Right ventricle myocardium inferior (tissue), 1 donor: ENCODE data around the gene PSMB10. TPM values are rescaled to one million over a fixed set of nuclear protein-coding genes. Genes with fewer than 3 reads are reported as not detected.
A peak's percentile ranks its signal among the peaks of the same experiment; 100 is the strongest.

ENCODE experiments used
- ATAC-seq: fragments of 200-7000 bp; cut with Tn5 transposase; one replicate; pipeline ENCODE4 v1.9.1; 2020; ENCODE audit warnings: mild to moderate bottlenecking, moderate library complexity
- DNase-seq: peaks from one replicate; pipeline ENCODE4 v3.0.0; 2021; ENCODE audit errors: missing footprints
- intact Hi-C: fragments of 100-400 bp; cut with DNase I; formaldehyde crosslinking; loops from one replicate; pipeline ENCODE4 v1.11.0; 2022
- total RNA-seq: library from RNA; stranded (reverse); fragmentation: NEBNext Ultra II Directional; extraction: Animal tissue kit (Norgen Biotek cat#: 25700); gene quantifications from one replicate; pipeline ENCODE4 v1.2.1, GENCODE V29; 2021
- donor health status: DM: no; HTN: yes; CAD: no; lungs with severe emphysema.

Gene PSMB10
- total RNA-seq, 1 donor from 2014 or later, result 59.3 TPM

- ATAC-seq (no peak), DNase-seq (no peak)
- intact Hi-C loops, result loop anchor here (5.0 kb wide), 1 partner anchor 260 kb away; no protein-coding TSS in a partner anchor
These were observed 4.2 kb downstream of the PSMB10 start for GRCh38 chr16:67932462-67932840.

GRCh38 chr16:67931712-67932461 is 4.8 kb downstream of the PSMB10 start, which contains the start of gene CTRL:
CTRL (minus strand) TSS chr16:67931862; CDS start chr16:67931852, 10 bp downstream.
- DNase-seq, result no peak
- no peak for ATAC-seq
- intact Hi-C loops, result loop anchor here (5.0 kb wide), 1 partner anchor 260 kb away; no protein-coding TSS in a partner anchor

- ATAC-seq (no peak), DNase-seq (no peak)
- intact Hi-C loops, result loop anchor here (5.0 kb wide), 1 partner anchor 258 kb away; no protein-coding TSS in a partner anchor
These were observed 5.9 kb downstream of the PSMB10 start for GRCh38 chr16:67930678-67931211.

GRCh38 chr16:67930191-67930590 is 6.5 kb downstream of the PSMB10 start:
- ATAC-seq (no peak), DNase-seq (no peak)
- intact Hi-C loops, result loop anchor here (5.0 kb wide), 1 partner anchor 258 kb away; no protein-coding TSS in a partner anchor

GRCh38 chr16:67928561-67929364 is 7.9 kb downstream of the PSMB10 start:
- DNase-seq (peak; percentile 80), ATAC-seq (peak; percentile 75)
- intact Hi-C loops, result loop anchor here (1.0 to 2.0 kb wide), 3 partner anchors 44 to 407 kb away; partner anchors contain the start of gene NRN1L

GRCh38 chr16:67928147-67928546 is 8.5 kb downstream of the PSMB10 start:
- no peak for DNase-seq
- intact Hi-C loops, result loop anchor here (1.0 to 2.0 kb wide), 3 partner anchors 43 to 407 kb away; partner anchors contain the start of gene NRN1L
- ATAC-seq, result no peak

- intact Hi-C loops, result no loop called here
- DNase-seq, result no peak
- no peak for ATAC-seq
These were observed 9.3 kb downstream of the PSMB10 start for GRCh38 chr16:67927131-67927941.

- ATAC-seq (no peak), DNase-seq (peak; percentile 41)
- intact Hi-C loops, result no loop called here
These were observed 10.4 kb downstream of the PSMB10 start for GRCh38 chr16:67926181-67926750.

- intact Hi-C loops, result loop anchor here (5.0 kb wide), 1 partner anchor 97 kb away; no protein-coding TSS in a partner anchor
- DNase-seq (no peak), ATAC-seq (no peak)
These were observed 12.3 kb downstream of the PSMB10 start for GRCh38 chr16:67924140-67924906.

- ATAC-seq, result no peak
- peak; percentile 25 for DNase-seq
- intact Hi-C loops, result loop anchor here (5.0 kb wide), 1 partner anchor 96 kb away; no protein-coding TSS in a partner anchor
These were observed 13.1 kb downstream of the PSMB10 start for GRCh38 chr16:67923414-67924116.

GRCh38 chr16:67922740-67923139 is 13.9 kb downstream of the PSMB10 start:
- no peak for DNase-seq
- no peak for ATAC-seq
- intact Hi-C loops, result loop anchor here (5.0 kb wide), 1 partner anchor 95 kb away; no protein-coding TSS in a partner anchor

- intact Hi-C loops, result loop anchor here (5.0 kb wide), 1 partner anchor 95 kb away; no protein-coding TSS in a partner anchor
- ATAC-seq, result no peak
- no peak for DNase-seq
These were observed 14.4 kb downstream of the PSMB10 start for GRCh38 chr16:67922221-67922620.

- intact Hi-C loops, result loop anchor here (5.0 kb wide), 1 partner anchor 92 kb away; no protein-coding TSS in a partner anchor
- no peak for DNase-seq
- no peak for ATAC-seq
These were observed 16.9 kb downstream of the PSMB10 start for GRCh38 chr16:67919622-67920221.

GRCh38 chr16:67917852-67918236 is 18.8 kb downstream of the PSMB10 start:
- ATAC-seq (peak; percentile 3), DNase-seq (no peak)
- intact Hi-C loops, result no loop called here

- intact Hi-C loops, result no loop called here
- ATAC-seq (peak; percentile 80), DNase-seq (peak; percentile 67)
These were observed 19.4 kb downstream of the PSMB10 start for GRCh38 chr16:67917140-67917851.
